HepG2 (cell line): ENCODE data around the gene SFR1. TPM values are rescaled to one million over a fixed set of nuclear protein-coding genes. Genes with fewer than 3 reads are reported as not detected.

ENCODE experiments used
- ATAC-seq: fragments of 200-7000 bp; cut with Tn5 transposase; 3 replicates; pipeline ENCODE4 v1.9.1; 2020; ENCODE audit warnings: mild to moderate bottlenecking, moderate library complexity
- BruUV-seq: library from RNA; stranded (reverse); fragments of 400-500 nt; replicated peaks from 2 replicates; lab custom pipeline; 2021; lab: Mats Ljungman, UMichigan
- CTCF ChIA-PET: fragments of 300-600 bp; formaldehyde crosslinking; extraction: SDS; loops from one replicate; lab custom pipeline; 2021; ENCODE audit warnings: low total read pairs, inconsistent platforms, low intra/inter-chr PET ratio; lab: Yijun Ruan, JAX
- POLR2A ChIA-PET: fragments of 350-600 bp; sonication (Branson Sonifier 250); formaldehyde crosslinking; loops from one replicate; lab custom pipeline; 2020; ENCODE audit warnings: antibody characterized with exemption, inconsistent platforms; lab: Yijun Ruan, JAX
- DNase-seq: peaks from one replicate; pipeline ENCODE4 v3.0.0-alpha.2; 2015; ENCODE audit warnings: low spot score
- FAIRE-seq: peaks from 3 replicates; lab custom pipeline; 2011; peaks lifted over from hg19 to GRCh38; lab: Jason Lieb, UNC
- H2AFZ ChIP-seq: one replicate; pipeline ENCODE4 v1.6.1; 2011; ENCODE audit warnings: low read length, inconsistent platforms
- H3K27ac ChIP-seq: fragments of 300-600 bp; 3 replicates; pipeline ENCODE4 v1.8.0; 2011; ENCODE audit warnings: mixed run types, mild to moderate bottlenecking, mixed read lengths, low read length, inconsistent platforms; ENCODE audit not compliant: insufficient read depth; ENCODE audit errors: extremely low read length
- H3K27me3 ChIP-seq, 2 experiments: fragments of 200-600 bp in 1 of 2; 2 replicates in 1 of 2; 3 replicates in 1 of 2; pipeline versions ENCODE4 v1.6.0 to v1.8.0; 2011; ENCODE audit warnings: low read length in 2 of 2, mild to moderate bottlenecking in 2 of 2, moderate library complexity in 2 of 2, inconsistent platforms in 1 of 2; ENCODE audit not compliant: insufficient read depth in 2 of 2, control insufficient read depth in 1 of 2
- H3K36me3 ChIP-seq, 2 experiments: fragments of 200-600 bp in 1 of 2; replicated peaks in 1 of 2; 2 replicates in 1 of 2; 3 replicates in 1 of 2; pipeline versions ENCODE4 v1.5.1 to v1.8.0; 2011; ENCODE audit warnings: low read length in 2 of 2, inconsistent platforms in 1 of 2; ENCODE audit not compliant: insufficient read depth in 2 of 2, control insufficient read depth in 1 of 2
- H3K4me1 ChIP-seq: 2 replicates; pipeline ENCODE4 v1.5.1; 2012; ENCODE audit warnings: low read length, inconsistent platforms; ENCODE audit not compliant: insufficient read depth
- H3K4me2 ChIP-seq: 2 replicates; pipeline ENCODE4 v1.6.0; 2011; ENCODE audit warnings: low read depth, low read length, inconsistent platforms
- H3K4me3 ChIP-seq, 3 experiments: fragments of 200-600 bp in 1 of 3; sonication (generic), shearing (Covaris generic) in 1 of 3; replicated peaks in 1 of 3; 2 replicates each; pipeline ENCODE4 v1.5.1; 2011 to 2016; ENCODE audit warnings: low read length in 3 of 3, inconsistent platforms in 2 of 3, low read depth in 2 of 3, mild to moderate bottlenecking in 2 of 3, control low read depth in 1 of 3, mixed read lengths in 1 of 3; ENCODE audit not compliant: insufficient read depth in 1 of 3
- H3K79me2 ChIP-seq: one replicate; pipeline ENCODE4 v1.6.1; 2011; ENCODE audit warnings: low read length, inconsistent platforms; ENCODE audit not compliant: insufficient read depth
- H3K9ac ChIP-seq: 2 replicates; pipeline ENCODE4 v1.6.0; 2011; ENCODE audit warnings: mild to moderate bottlenecking, low read depth, low read length, inconsistent platforms; ENCODE audit not compliant: insufficient read depth
- H3K9me3 ChIP-seq: 2 replicates; pipeline ENCODE4 v1.5.1; 2012; ENCODE audit warnings: mild to moderate bottlenecking, low read length
- H4K20me1 ChIP-seq: 2 replicates; pipeline ENCODE4 v1.6.0; 2011; ENCODE audit warnings: inconsistent platforms, mild to moderate bottlenecking, low read length, moderate library complexity; ENCODE audit not compliant: insufficient read depth
- DPF2 ChIP-seq: sonication (generic); formaldehyde crosslinking; IDR thresholded peaks from 2 replicates; pipeline ENCODE4 v1.4.0; 2020; ENCODE audit warnings: mild to moderate bottlenecking, low read depth, missing genetic modification reagents, borderline replicate concordance
- HDAC6 ChIP-seq: fragments of 200-600 bp; sonication (generic); IDR thresholded peaks from 2 replicates; pipeline ENCODE4 v1.7.0; 2017; ENCODE audit warnings: mild to moderate bottlenecking, antibody characterized with exemption, low read length, low read depth
- IKZF1 ChIP-seq: fragments of 450-650 bp; IDR thresholded peaks from 2 replicates; pipeline ENCODE4 v1.7.1; 2016
- MXI1 ChIP-seq: IDR thresholded peaks from 3 replicates; pipeline ENCODE4 v1.6.1; 2012; ENCODE audit warnings: low read depth, low read length, inconsistent platforms, borderline replicate concordance
- PHF8 ChIP-seq: sonication (generic); formaldehyde crosslinking; IDR thresholded peaks from 2 replicates; pipeline ENCODE4 v1.5.0; 2020; ENCODE audit warnings: missing genetic modification reagents
- REPIN1 ChIP-seq: sonication (generic); formaldehyde crosslinking; IDR thresholded peaks from 2 replicates; pipeline ENCODE4 v1.8.0; 2022; ENCODE audit warnings: missing genetic modification reagents, low read depth, mild to moderate bottlenecking, borderline replicate concordance
- RFX3 ChIP-seq: IDR thresholded peaks from 2 replicates; pipeline ENCODE4 v1.6.1; 2016; ENCODE audit warnings: missing biosample characterization, missing genetic modification reagents
- RNF2 ChIP-seq: fragments of 450-650 bp; conservative IDR thresholded peaks from 2 replicates; pipeline ENCODE4 v1.6.1; 2016; ENCODE audit warnings: low read depth
- SNRNP70 ChIP-seq: fragments of 200-400 bp; formaldehyde crosslinking; IDR thresholded peaks from 2 replicates; pipeline ENCODE4 v1.6.1; 2017; ENCODE audit warnings: mild to moderate bottlenecking, low read depth, low read length, moderate library complexity
- SPEN ChIP-seq: sonication (generic); formaldehyde crosslinking; IDR thresholded peaks from 2 replicates; pipeline ENCODE4 v1.5.1; 2020; ENCODE audit warnings: low read depth, mild to moderate bottlenecking, missing genetic modification reagents
- TRIM24 ChIP-seq: sonication (generic); formaldehyde crosslinking; IDR thresholded peaks from 2 replicates; pipeline ENCODE4 v1.8.0; 2022; ENCODE audit warnings: mild to moderate bottlenecking, missing genetic modification reagents
- ZKSCAN5 ChIP-seq: sonication (generic); formaldehyde crosslinking; IDR thresholded peaks from 2 replicates; pipeline ENCODE4 v1.5.1; 2020; ENCODE audit warnings: mild to moderate bottlenecking, missing genetic modification reagents
- ZNF446 ChIP-seq: sonication (generic); formaldehyde crosslinking; IDR thresholded peaks from 2 replicates; pipeline ENCODE4 v1.5.0; 2020; ENCODE audit warnings: mild to moderate bottlenecking, missing genetic modification reagents
- ZSCAN12 ChIP-seq: sonication (generic); formaldehyde crosslinking; IDR thresholded peaks from 2 replicates; pipeline ENCODE4 v1.9.0; 2021; ENCODE audit warnings: mild to moderate bottlenecking, missing genetic modification reagents
- WGBS: methylation state at CpG from one replicate; pipeline ENCODE4 v1.1.6; 2017; ENCODE audit warnings: low lambda C conversion rate; 5-methylcytosine and 5-hydroxymethylcytosine counted together
- in situ Hi-C: cut with HindIII; loops from 2 replicates; pipeline ENCODE4 v1.10.0; 2017; ENCODE audit warnings: low pct_unique_long_range_greater_than_20kb; ENCODE audit not compliant: extremely low pct_ligation_motif_present
- intact Hi-C: fragments of 100-400 bp; cut with micrococcal nuclease; formaldehyde crosslinking; loops from one replicate; pipeline ENCODE4 v1.10.0; 2022; ENCODE audit not compliant: unreplicated experiment
- polyA plus RNA-seq, 8 experiments: library from polyadenylated mRNA; depleted of rRNA in 3 of 8; stranded (reverse) in 7 of 8; unstranded in 1 of 8; fragments of >200 nt; fragmentation: Illumina TruSeq in 4 of 8; extraction: Trizol in 4 of 8; gene quantifications; 2 replicates each; pipeline versions ENCODE4 v1.2.1 to v1.2.3, GENCODE V29; 2011 to 2016; ENCODE audit warnings: low read depth in 4 of 8, missing spikeins in 1 of 8, mixed read lengths in 1 of 8; ENCODE audit not compliant: insufficient read depth in 1 of 8
- total RNA-seq, 5 experiments: library from RNA; depleted of rRNA; stranded (reverse); fragments of >200 nt; fragmentation: Illumina TruSeq; extraction: Trizol; gene quantifications; 2 replicates each; pipeline ENCODE4 v1.2.3, GENCODE V29; 2016; ENCODE audit warnings: low read depth in 1 of 5
- TF ChIP-seq, protein P1 (sequence below): sonication (generic); formaldehyde crosslinking; IDR thresholded peaks from 2 replicates; pipeline ENCODE4 v1.5.0; 2020; ENCODE audit warnings: missing genetic modification reagents
- TF ChIP-seq, protein P2 (sequence below): sonication (generic); formaldehyde crosslinking; IDR thresholded peaks from 2 replicates; pipeline ENCODE4 v1.4.0; 2020; ENCODE audit warnings: missing genetic modification reagents, low read depth, mild to moderate bottlenecking, borderline replicate concordance
- TF ChIP-seq, protein P3 (sequence below): sonication (generic); formaldehyde crosslinking; IDR thresholded peaks from 2 replicates; pipeline ENCODE4 v1.8.1; 2023; ENCODE audit warnings: missing genetic modification reagents, mild to moderate bottlenecking, borderline replicate concordance

SFR1 gene
- total and polyA plus RNA-seq, 2 of the 13 experiments (the other 11 are each of a cell fraction or from before 2014, with no cell fraction given), result 2.2 to 6.1 TPM

DNA sequence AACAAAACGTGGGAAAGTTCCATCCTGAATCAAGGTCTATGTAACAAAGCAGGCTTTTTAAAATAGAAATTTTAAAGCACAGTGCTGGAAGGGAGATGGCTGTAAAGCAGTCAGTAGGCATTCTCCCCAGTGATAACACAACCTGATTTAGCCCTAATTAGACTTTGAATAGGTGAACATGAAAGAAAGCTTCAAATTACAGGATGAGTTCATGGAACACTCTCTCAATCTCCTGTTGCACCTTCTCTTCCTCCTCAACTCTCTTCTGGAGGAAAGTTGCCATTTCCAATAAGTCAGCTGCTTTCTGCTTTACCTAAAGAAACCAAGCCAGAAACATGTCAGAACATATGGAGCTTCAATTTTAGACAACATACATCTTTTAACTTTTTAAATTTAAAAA, 20.1 kb downstream of the SFR1 start:
- no peak overlapping the region for H2AFZ ChIP-seq
- no peaks in the 10 kb centered on the region for H3K27me3 ChIP-seq
- TF ChIP-seq IKZF1 (no peak), RFX3 (CRISPR knock-in tag) (no peak), SNRNP70 (no peak), PHF8 (no peak), TRIM24 (CRISPR knock-in tag) (no peak), RNF2 (no peak), ZKSCAN5 (CRISPR knock-in tag) (no peak), ZNF446 (CRISPR knock-in tag) (no peak), ZSCAN12 (CRISPR knock-in tag) (no peak), HDAC6 (no peak), MXI1 (no peak), REPIN1 (CRISPR knock-in tag) (no peak), DPF2 (CRISPR knock-in tag) (no peak), SPEN (CRISPR knock-in tag) (no peak)
- TF ChIP-seq, protein P1, sequence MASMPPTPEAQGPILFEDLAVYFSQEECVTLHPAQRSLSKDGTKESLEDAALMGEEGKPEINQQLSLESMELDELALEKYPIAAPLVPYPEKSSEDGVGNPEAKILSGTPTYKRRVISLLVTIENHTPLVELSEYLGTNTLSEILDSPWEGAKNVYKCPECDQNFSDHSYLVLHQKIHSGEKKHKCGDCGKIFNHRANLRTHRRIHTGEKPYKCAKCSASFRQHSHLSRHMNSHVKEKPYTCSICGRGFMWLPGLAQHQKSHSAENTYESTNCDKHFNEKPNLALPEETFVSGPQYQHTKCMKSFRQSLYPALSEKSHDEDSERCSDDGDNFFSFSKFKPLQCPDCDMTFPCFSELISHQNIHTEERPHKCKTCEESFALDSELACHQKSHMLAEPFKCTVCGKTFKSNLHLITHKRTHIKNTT (CRISPR knock-in tag), result no peak
- TF ChIP-seq, protein P2, sequence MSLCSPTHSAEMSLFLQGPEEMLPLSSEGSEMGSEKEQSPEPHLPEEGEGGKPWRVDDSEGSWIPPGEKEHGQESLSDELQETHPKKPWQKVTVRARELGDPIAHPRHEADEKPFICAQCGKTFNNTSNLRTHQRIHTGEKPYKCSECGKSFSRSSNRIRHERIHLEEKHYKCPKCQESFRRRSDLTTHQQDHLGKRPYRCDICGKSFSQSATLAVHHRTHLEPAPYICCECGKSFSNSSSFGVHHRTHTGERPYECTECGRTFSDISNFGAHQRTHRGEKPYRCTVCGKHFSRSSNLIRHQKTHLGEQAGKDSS (CRISPR knock-in tag), result no peak
- TF ChIP-seq, protein P3, sequence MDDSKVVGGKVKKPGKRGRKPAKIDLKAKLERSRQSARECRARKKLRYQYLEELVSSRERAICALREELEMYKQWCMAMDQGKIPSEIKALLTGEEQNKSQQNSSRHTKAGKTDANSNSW, result no peak
- no peak for ATAC-seq
- no peak for FAIRE-seq
- no peaks in the 10 kb centered on the region for H3K79me2 ChIP-seq
- no peak overlapping the region for H3K4me3 ChIP-seq
- WGBS, result 0% methylated on average over 1 of the region's 1 CpG
- BruUV-seq, result no TSS peak
- in situ Hi-C loops, result no loop called here
- no peaks in the 10 kb centered on the region for H3K36me3 ChIP-seq
- no peak overlapping the region for H3K4me2 ChIP-seq
- no peaks in the 10 kb centered on the region for H3K4me1 ChIP-seq
- intact Hi-C loops, result no loop called here
- CTCF ChIA-PET, result no interaction called here
- no peak overlapping the region for H3K27ac ChIP-seq
- H3K9me3 ChIP-seq, result no peaks in the 10 kb centered on the region
- H4K20me1 ChIP-seq, result no peaks in the 10 kb centered on the region
- H3K9ac ChIP-seq, result no peak overlapping the region
- POLR2A ChIA-PET, result no interaction called here
- no peak for DNase-seq
